Endothelial cell of umbilical vein (primary cell): Measurements from ENCODE around the gene CARD11.

ENCODE experiments used
- EZH2 ChIP-seq: IDR thresholded peaks from 2 replicates; pipeline ENCODE4 v1.6.1; 2012; ENCODE audit warnings: borderline replicate concordance, low read depth, mild to moderate bottlenecking, moderate library complexity, low read length, inconsistent platforms; ENCODE audit not compliant: severe bottlenecking
- GATA2 ChIP-seq: IDR thresholded peaks from 2 replicates; pipeline ENCODE4 v1.7.0; 2011; ENCODE audit warnings: low read depth, mild to moderate bottlenecking, moderate library complexity, mixed read lengths, low read length; ENCODE audit not compliant: insufficient read length, insufficient read depth
- MYC ChIP-seq: IDR thresholded peaks from one replicate; pipeline ENCODE4 v1.6.1; 2011; ENCODE audit warnings: mild to moderate bottlenecking, low read depth, low read length
- POLR2A ChIP-seq: IDR thresholded peaks from 2 replicates; pipeline ENCODE4 v1.6.1; 2012; ENCODE audit warnings: low read depth, mild to moderate bottlenecking, control low read depth, low read length
- POLR2AphosphoS5 ChIP-seq: IDR thresholded peaks from 2 replicates; pipeline ENCODE4 v1.6.1; 2012; ENCODE audit warnings: low read depth, mild to moderate bottlenecking, control low read depth, low read length, moderate library complexity; ENCODE audit not compliant: insufficient read depth
- TF ChIP-seq, protein P1 (sequence below), 2 donors: IDR thresholded peaks; 1 replicate in 1 of 2; 2 replicates in 1 of 2; pipeline ENCODE4 v1.5.1; 2011; ENCODE audit warnings: low read length in 2 of 2, mild to moderate bottlenecking in 2 of 2, moderate library complexity in 2 of 2, control low read depth in 1 of 2, inconsistent platforms in 1 of 2, low read depth in 1 of 2; ENCODE audit not compliant: insufficient read depth in 1 of 2; ENCODE audit errors: extremely low read depth in 1 of 2
- TF ChIP-seq, protein P2 (sequence below): IDR thresholded peaks from 2 replicates; pipeline ENCODE4 v1.6.1; 2011; ENCODE audit not compliant: insufficient read depth, insufficient read length

DNA sequence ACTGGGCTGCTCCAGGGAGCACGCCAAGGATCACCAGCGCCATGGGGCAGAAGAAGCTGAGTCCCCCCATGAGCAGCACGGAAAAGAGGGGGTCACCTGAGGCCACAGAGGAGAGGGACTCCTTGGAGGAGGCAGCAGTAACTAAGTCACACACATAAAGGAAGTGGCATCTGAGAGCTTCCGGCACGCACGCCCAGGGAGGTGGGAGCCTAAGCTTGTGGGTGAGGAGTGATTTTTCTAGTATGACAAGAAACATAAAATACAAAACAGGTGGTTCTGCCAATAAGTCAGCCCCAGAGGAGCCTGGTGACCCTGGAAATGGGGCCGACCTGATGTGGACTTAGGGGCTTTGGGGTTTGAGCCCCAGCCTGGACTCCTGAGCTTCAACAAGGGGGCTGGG, 60.8 kb downstream of the CARD11 start:
- TF ChIP-seq, protein P1, sequence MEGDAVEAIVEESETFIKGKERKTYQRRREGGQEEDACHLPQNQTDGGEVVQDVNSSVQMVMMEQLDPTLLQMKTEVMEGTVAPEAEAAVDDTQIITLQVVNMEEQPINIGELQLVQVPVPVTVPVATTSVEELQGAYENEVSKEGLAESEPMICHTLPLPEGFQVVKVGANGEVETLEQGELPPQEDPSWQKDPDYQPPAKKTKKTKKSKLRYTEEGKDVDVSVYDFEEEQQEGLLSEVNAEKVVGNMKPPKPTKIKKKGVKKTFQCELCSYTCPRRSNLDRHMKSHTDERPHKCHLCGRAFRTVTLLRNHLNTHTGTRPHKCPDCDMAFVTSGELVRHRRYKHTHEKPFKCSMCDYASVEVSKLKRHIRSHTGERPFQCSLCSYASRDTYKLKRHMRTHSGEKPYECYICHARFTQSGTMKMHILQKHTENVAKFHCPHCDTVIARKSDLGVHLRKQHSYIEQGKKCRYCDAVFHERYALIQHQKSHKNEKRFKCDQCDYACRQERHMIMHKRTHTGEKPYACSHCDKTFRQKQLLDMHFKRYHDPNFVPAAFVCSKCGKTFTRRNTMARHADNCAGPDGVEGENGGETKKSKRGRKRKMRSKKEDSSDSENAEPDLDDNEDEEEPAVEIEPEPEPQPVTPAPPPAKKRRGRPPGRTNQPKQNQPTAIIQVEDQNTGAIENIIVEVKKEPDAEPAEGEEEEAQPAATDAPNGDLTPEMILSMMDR (IDR thresholded peaks at IDR 0.05; ENCODE audit: extremely low read depth in 1 of 2, insufficient read depth in 1 of 2, low read depth in 1 of 2, low read length in 2 of 2): no peak
- TF ChIP-seq POLR2A (no peak), EZH2 (no peak), MYC (no peak), GATA2 (no peak), POLR2AphosphoS5 (no peak)
- TF ChIP-seq, protein P2, sequence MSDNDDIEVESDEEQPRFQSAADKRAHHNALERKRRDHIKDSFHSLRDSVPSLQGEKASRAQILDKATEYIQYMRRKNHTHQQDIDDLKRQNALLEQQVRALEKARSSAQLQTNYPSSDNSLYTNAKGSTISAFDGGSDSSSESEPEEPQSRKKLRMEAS: no peak
